Measurements from ENCODE around the gene RLN3.

RLN3 gene

GRCh38 chr19:14027856-14028450, at the start of gene RLN3:
RLN3 (plus strand) TSS chr19:14028148; CDS start chr19:14028205, 57 bp downstream.
- Mint-ChIP-seq H3K36me3 (ENCODE audit: low read depth) (no peaks in the 10 kb centered on the region), H3K27ac (no peak within 1 kb of the TSS), H3K4me1 (peaks cover 18% of the 10 kb centered on the region), H3K4me3 (no peak within 1 kb of the TSS), H3K9me3 (no peaks in the 10 kb centered on the region), H3K27me3 (ENCODE audit: low read depth, poor library complexity) (peaks cover 33% of the 10 kb centered on the region)
- DNase-seq = no peak
- no peak for TF ChIP-seq CTCF (IDR thresholded peaks at IDR 0.05)

- H3K4me1 Mint-ChIP-seq = peaks cover 37% of the 10 kb centered on the region
- H3K9me3 Mint-ChIP-seq = no peaks in the 10 kb centered on the region
- peaks cover 26% of the 10 kb centered on the region for H3K36me3 Mint-ChIP-seq (ENCODE audit: low read depth)
- peak; percentile 92 for DNase-seq
- no peak for TF ChIP-seq CTCF (IDR thresholded peaks at IDR 0.05)
- peak overlapping the region; percentile 60 for H3K4me3 Mint-ChIP-seq
- no peak overlapping the region for H3K27ac Mint-ChIP-seq
- no peaks in the 10 kb centered on the region for H3K27me3 Mint-ChIP-seq (ENCODE audit: low read depth, poor library complexity)
These were observed 49.4 kb upstream of the RLN3 start for GRCh38 chr19:13978351-13979243.

- no peak for TF ChIP-seq CTCF (IDR thresholded peaks at IDR 0.05)
- peaks cover 33% of the 10 kb centered on the region for H3K4me1 Mint-ChIP-seq
- H3K27ac Mint-ChIP-seq = no peak overlapping the region
- H3K9me3 Mint-ChIP-seq = no peaks in the 10 kb centered on the region
- no peaks in the 10 kb centered on the region for H3K27me3 Mint-ChIP-seq (ENCODE audit: low read depth, poor library complexity)
- H3K4me3 Mint-ChIP-seq = peak overlapping the region; percentile 59
- H3K36me3 Mint-ChIP-seq (ENCODE audit: low read depth) = peaks cover 21% of the 10 kb centered on the region
- no peak for DNase-seq
These were observed 48.7 kb upstream of the RLN3 start for GRCh38 chr19:13979244-13979615.

- DNase-seq = no peak
- Mint-ChIP-seq H3K9me3 (no peaks in the 10 kb centered on the region), H3K4me3 (peak overlapping the region; percentile 59), H3K4me1 (peaks cover 34% of the 10 kb centered on the region), H3K27me3 (ENCODE audit: low read depth, poor library complexity) (no peaks in the 10 kb centered on the region), H3K27ac (no peak overlapping the region), H3K36me3 (ENCODE audit: low read depth) (peaks cover 17% of the 10 kb centered on the region)
- TF ChIP-seq CTCF (IDR thresholded peaks at IDR 0.05) = no peak
These were observed 48.3 kb upstream of the RLN3 start for GRCh38 chr19:13979686-13980085.

- no peak for DNase-seq
- H3K27me3 Mint-ChIP-seq (ENCODE audit: low read depth, poor library complexity) = no peaks in the 10 kb centered on the region
- TF ChIP-seq CTCF (IDR thresholded peaks at IDR 0.05) = no peak
- no peaks in the 10 kb centered on the region for H3K9me3 Mint-ChIP-seq
- H3K4me1 Mint-ChIP-seq = peaks cover 37% of the 10 kb centered on the region
- peaks cover 14% of the 10 kb centered on the region for H3K36me3 Mint-ChIP-seq (ENCODE audit: low read depth)
- H3K4me3 Mint-ChIP-seq = no peak overlapping the region
- H3K27ac Mint-ChIP-seq = no peak overlapping the region
These were observed 47.6 kb upstream of the RLN3 start for GRCh38 chr19:13980340-13980739.
